Measurements from ENCODE around the gene SERPINB3. TPM values are rescaled to one million over a fixed set of nuclear protein-coding genes. Genes with fewer than 3 reads are reported as not detected.

The SERPINB3 gene
- total and polyA plus RNA-seq, 10 donors: 0.05 to 0.09 TPM; not detected in 8

GRCh38 chr18:63701952-63702351 is 40.3 kb upstream of the SERPINB3 start:
- Histone ChIP-seq H3K27ac (no peak overlapping the region), H3K27me3 (replicated peaks in 1 of 7) (no peaks in the 10 kb centered on the region), H3K4me1 (no peaks in the 10 kb centered on the region), H3K9me3 (no peaks in the 10 kb centered on the region), H3K4me3 (no peak overlapping the region), H3K36me3 (no peaks in the 10 kb centered on the region)
- no peak for DNase-seq
- intact Hi-C loops (cut with DNase I; ENCODE audit: low total_unique reads): no loop called here
- TF ChIP-seq, protein P1, sequence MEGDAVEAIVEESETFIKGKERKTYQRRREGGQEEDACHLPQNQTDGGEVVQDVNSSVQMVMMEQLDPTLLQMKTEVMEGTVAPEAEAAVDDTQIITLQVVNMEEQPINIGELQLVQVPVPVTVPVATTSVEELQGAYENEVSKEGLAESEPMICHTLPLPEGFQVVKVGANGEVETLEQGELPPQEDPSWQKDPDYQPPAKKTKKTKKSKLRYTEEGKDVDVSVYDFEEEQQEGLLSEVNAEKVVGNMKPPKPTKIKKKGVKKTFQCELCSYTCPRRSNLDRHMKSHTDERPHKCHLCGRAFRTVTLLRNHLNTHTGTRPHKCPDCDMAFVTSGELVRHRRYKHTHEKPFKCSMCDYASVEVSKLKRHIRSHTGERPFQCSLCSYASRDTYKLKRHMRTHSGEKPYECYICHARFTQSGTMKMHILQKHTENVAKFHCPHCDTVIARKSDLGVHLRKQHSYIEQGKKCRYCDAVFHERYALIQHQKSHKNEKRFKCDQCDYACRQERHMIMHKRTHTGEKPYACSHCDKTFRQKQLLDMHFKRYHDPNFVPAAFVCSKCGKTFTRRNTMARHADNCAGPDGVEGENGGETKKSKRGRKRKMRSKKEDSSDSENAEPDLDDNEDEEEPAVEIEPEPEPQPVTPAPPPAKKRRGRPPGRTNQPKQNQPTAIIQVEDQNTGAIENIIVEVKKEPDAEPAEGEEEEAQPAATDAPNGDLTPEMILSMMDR (IDR thresholded peaks at IDR 0.05 in 8 of 11, conservative IDR thresholded peaks at IDR 0.05 in 3 of 11): no peak
- TF ChIP-seq POLR2A (IDR thresholded peaks at IDR 0.05): no peak
- WGBS, 5 donors: 67 to 88% (median 77%) methylated on average over 5 of the region's 5 CpGs

- intact Hi-C loops (cut with DNase I; ENCODE audit: low total_unique reads): no loop called here
- no peaks in the 10 kb centered on the region for H3K36me3 ChIP-seq
Measured at GRCh38 chr18:63700501-63700900, 38.8 kb upstream of the SERPINB3 start.

GRCh38 chr18:63697097-63697660 is 35.5 kb upstream of the SERPINB3 start:
- intact Hi-C loops (cut with DNase I; ENCODE audit: low total_unique reads): no loop called here

More at GRCh38 chr18:63700501-63700900, 38.8 kb upstream of the SERPINB3 start:
- Histone ChIP-seq H3K27me3 (replicated peaks in 1 of 7) (no peaks in the 10 kb centered on the region), H3K4me3 (no peak overlapping the region), H3K4me1 (no peaks in the 10 kb centered on the region), H3K9me3 (no peaks in the 10 kb centered on the region), H3K27ac (no peak overlapping the region)
- TF ChIP-seq, protein P1 (IDR thresholded peaks at IDR 0.05 in 8 of 11, conservative IDR thresholded peaks at IDR 0.05 in 3 of 11): no peak
- TF ChIP-seq POLR2A (IDR thresholded peaks at IDR 0.05) (no peak), POLR2AphosphoS5 (IDR thresholded peaks at IDR 0.05) (no peak)
- DNase-seq: no peak
- WGBS, 5 donors: 57 to 65% (median 58%) methylated on average over 3 of the region's 3 CpGs

GRCh38 chr18:63689064-63689463 is 27.4 kb upstream of the SERPINB3 start:
- intact Hi-C loops (cut with DNase I; ENCODE audit: low total_unique reads): no loop called here

More at GRCh38 chr18:63697097-63697660, 35.5 kb upstream of the SERPINB3 start:
- WGBS, 5 donors: 43 to 63% (median 52%) methylated on average over 3 of the region's 3 CpGs
- TF ChIP-seq POLR2A (IDR thresholded peaks at IDR 0.05) (no peak), POLR2AphosphoS5 (IDR thresholded peaks at IDR 0.05) (no peak)
- TF ChIP-seq, protein P1 (IDR thresholded peaks at IDR 0.05 in 8 of 11, conservative IDR thresholded peaks at IDR 0.05 in 3 of 11): no peak
- H3K9me3 ChIP-seq: peaks cover 0 to 16% (median 2%) of the 10 kb centered on the region in 8 donors
- no peaks in the 10 kb centered on the region for H3K4me1 ChIP-seq
- H3K4me3 ChIP-seq: no peak overlapping the region
- no peak for DNase-seq
- no peaks in the 10 kb centered on the region for H3K36me3 ChIP-seq
- H3K27me3 ChIP-seq (replicated peaks in 1 of 7): no peaks in the 10 kb centered on the region
- no peak overlapping the region for H3K27ac ChIP-seq

More at GRCh38 chr18:63689064-63689463, 27.4 kb upstream of the SERPINB3 start:
- no peaks in the 10 kb centered on the region for H3K36me3 ChIP-seq
- TF ChIP-seq POLR2A (IDR thresholded peaks at IDR 0.05): no peak
- TF ChIP-seq POLR2AphosphoS5 (IDR thresholded peaks at IDR 0.05): no peak
- TF ChIP-seq, protein P1 (IDR thresholded peaks at IDR 0.05 in 8 of 11, conservative IDR thresholded peaks at IDR 0.05 in 3 of 11): no peak
- H3K4me1 ChIP-seq: no peaks in the 10 kb centered on the region
- peaks cover 0 to 29% (median 6%) of the 10 kb centered on the region in 8 donors for H3K9me3 ChIP-seq
- H3K27me3 ChIP-seq (replicated peaks in 1 of 7): peaks cover 0 to 14% (median 0%) of the 10 kb centered on the region in 7 donors
- 40 to 72% (median 58%) methylated on average over 2 of the region's 2 CpGs for WGBS, 5 donors
- no peak overlapping the region for H3K4me3 ChIP-seq
- no peak overlapping the region for H3K27ac ChIP-seq
- no peak for DNase-seq
